Activated CD4-positive, alpha-beta T cell treated with anti-CD3 and anti-CD28 coated beads, Interleukin-2, amount 50 U/mL, for 1 hour (primary cell): Measurements from ENCODE around the gene USP10.
A peak's percentile ranks its signal among the peaks of the same experiment; 100 is the strongest.

Experiments
- DNase-seq: peaks from one replicate; pipeline ENCODE4 v3.0.0-alpha.2; 2020

The USP10 gene

GRCh38 chr16:84699712-84700445, at the start of gene USP10:
USP10 (plus strand) TSS chr16:84700000; CDS start chr16:84700091, 91 bp downstream.
- DNase-seq, result peak; percentile 80

GRCh38 chr16:84650062-84650991, 49.5 kb upstream of the USP10 start:
- DNase-seq, result no peak

- peak; percentile 41 for DNase-seq
These were observed 47.2 kb upstream of the USP10 start for GRCh38 chr16:84652566-84652965.

GRCh38 chr16:84654238-84654637, 45.6 kb upstream of the USP10 start:
- DNase-seq, result no peak

- no peak for DNase-seq
These were observed 44.8 kb upstream of the USP10 start for GRCh38 chr16:84654998-84655397.

- no peak for DNase-seq
These were observed 43.2 kb upstream of the USP10 start for GRCh38 chr16:84656649-84657048.

GRCh38 chr16:84657229-84657837, 42.5 kb upstream of the USP10 start:
- no peak for DNase-seq

GRCh38 chr16:84658690-84659089, 41.1 kb upstream of the USP10 start:
- no peak for DNase-seq

- no peak for DNase-seq
These were observed 40.0 kb upstream of the USP10 start for GRCh38 chr16:84659656-84660300.

GRCh38 chr16:84660973-84661372, 38.8 kb upstream of the USP10 start:
- no peak for DNase-seq

- DNase-seq, result no peak
These were observed 38.3 kb upstream of the USP10 start for GRCh38 chr16:84661418-84662060.

- DNase-seq, result no peak
These were observed 37.3 kb upstream of the USP10 start for GRCh38 chr16:84662471-84662870.

GRCh38 chr16:84663433-84664101, 36.2 kb upstream of the USP10 start:
- no peak for DNase-seq

- no peak for DNase-seq
These were observed 34.4 kb upstream of the USP10 start for GRCh38 chr16:84665359-84665758.

- no peak for DNase-seq
These were observed 34.0 kb upstream of the USP10 start for GRCh38 chr16:84665843-84666242.

GRCh38 chr16:84667600-84668309, 32.0 kb upstream of the USP10 start:
- no peak for DNase-seq

GRCh38 chr16:84670063-84670462, 29.7 kb upstream of the USP10 start:
- DNase-seq, result no peak

- DNase-seq, result peak; percentile 85
These were observed 27.3 kb upstream of the USP10 start for GRCh38 chr16:84672276-84673202.

GRCh38 chr16:84673203-84673535, 26.6 kb upstream of the USP10 start:
- no peak for DNase-seq

- no peak for DNase-seq
These were observed 26.2 kb upstream of the USP10 start for GRCh38 chr16:84673561-84673960.
